GM18520 (cell line): Measurements from ENCODE around the gene C11orf98.

Experiments used
- ATAC-seq: cut with Tn5 transposase; IDR thresholded peaks from one replicate; pipeline ENCODE4 v1.9.1; 2021; ENCODE audit not compliant: unreplicated experiment

The C11orf98 gene

DNA sequence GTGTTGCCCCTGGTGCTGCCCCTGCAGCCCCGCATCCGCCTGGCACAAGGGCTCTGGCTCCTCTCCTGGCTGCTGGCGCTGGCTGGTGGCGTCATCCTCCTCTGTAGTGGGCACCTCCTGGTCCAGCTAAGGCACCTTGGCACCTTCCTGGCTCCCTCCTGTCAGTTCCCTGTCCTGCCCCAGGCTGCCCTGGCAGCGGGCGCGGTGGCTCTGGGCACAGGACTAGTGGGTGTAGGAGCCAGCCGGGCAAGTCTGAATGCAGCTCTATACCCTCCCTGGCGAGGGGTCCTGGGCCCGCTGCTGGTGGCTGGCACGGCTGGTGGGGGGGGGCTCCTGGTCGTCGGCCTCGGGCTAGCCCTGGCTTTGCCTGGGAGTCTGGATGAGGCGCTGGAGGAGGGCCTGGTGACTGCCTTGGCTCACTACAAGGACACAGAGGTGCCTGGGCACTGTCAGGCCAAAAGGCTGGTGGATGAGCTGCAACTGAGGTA is 51.7 kb downstream of the C11orf98 start:
- no peak for ATAC-seq
